K562 (cell line): Measurements from ENCODE around the gene MAP3K7CL. TPM values are rescaled to one million over a fixed set of nuclear protein-coding genes. Genes with fewer than 3 reads are reported as not detected.

Experiments
- ATAC-seq: fragments of 200-7000 bp; cut with Tn5 transposase; 3 replicates; pipeline ENCODE4 v1.9.1; 2020; ENCODE audit warnings: moderate library complexity
- BruUV-seq: library from RNA; stranded (reverse); fragments of 400-500 nt; replicated peaks from 2 replicates; lab custom pipeline; 2021; lab: Mats Ljungman, UMichigan
- CTCF ChIA-PET: fragments of 300-600 bp; formaldehyde crosslinking; extraction: SDS; loops from one replicate; lab custom pipeline; 2021; ENCODE audit warnings: low intra/inter-chr PET ratio; lab: Yijun Ruan, JAX
- POLR2A ChIA-PET: fragments of 300-600, 350-650 bp; sonication (Branson Sonifier 250); formaldehyde crosslinking; extraction: SDS; loops from one replicate; lab custom pipeline; 2021; ENCODE audit warnings: antibody characterized with exemption, inconsistent platforms; lab: Yijun Ruan, JAX
- DNase-seq, 4 experiments: peaks; one replicate each; pipeline versions ENCODE4 v3.0.0 to v3.0.0-alpha.2; 2011 to 2018; ENCODE audit warnings: low spot score in 3 of 4, mixed read lengths in 3 of 4; ENCODE audit errors: extremely low read depth in 1 of 4
- FAIRE-seq: peaks from 2 replicates; lab custom pipeline; 2011; peaks lifted over from hg19 to GRCh38; lab: Jason Lieb, UNC
- H2AFZ ChIP-seq: 2 replicates; pipeline ENCODE4 v1.6.0; 2011; ENCODE audit warnings: low read depth, low read length, control low read depth, inconsistent platforms
- H3K27ac ChIP-seq: fragments of 200-600 bp; 3 replicates; pipeline ENCODE4 v1.8.0; 2011; ENCODE audit warnings: low read depth, mild to moderate bottlenecking, control low read depth, inconsistent platforms, low read length, moderate library complexity, mixed read lengths; ENCODE audit errors: extremely low read depth
- H3K27me3 ChIP-seq, 2 experiments: fragments of 300-600 bp in 1 of 2; 2 replicates in 1 of 2; 3 replicates in 1 of 2; pipeline versions ENCODE4 v1.6.0 to v1.8.0; 2011; ENCODE audit warnings: inconsistent platforms in 2 of 2, low read length in 2 of 2, mild to moderate bottlenecking in 1 of 2, mixed read lengths in 1 of 2, moderate library complexity in 1 of 2; ENCODE audit not compliant: control insufficient read depth in 2 of 2, insufficient read depth in 2 of 2
- H3K36me3 ChIP-seq: fragments of 300-600 bp; 3 replicates; pipeline ENCODE4 v1.8.0; 2011; ENCODE audit warnings: mild to moderate bottlenecking, low read length, inconsistent platforms; ENCODE audit not compliant: control insufficient read depth, insufficient read depth
- H3K4me1 ChIP-seq, 2 experiments: fragments of 200-600 bp in 1 of 2; replicated peaks in 1 of 2; 2 replicates in 1 of 2; 3 replicates in 1 of 2; pipeline versions ENCODE4 v1.5.1 to v1.8.0; 2011; ENCODE audit warnings: inconsistent platforms in 2 of 2, low read length in 2 of 2, mild to moderate bottlenecking in 1 of 2, mixed read lengths in 1 of 2, moderate library complexity in 1 of 2; ENCODE audit not compliant: control insufficient read depth in 2 of 2, insufficient read depth in 2 of 2
- H3K4me2 ChIP-seq: 2 replicates; pipeline ENCODE4 v1.6.1; 2011; ENCODE audit warnings: low read length, control low read depth, inconsistent platforms, mixed read lengths; ENCODE audit not compliant: insufficient read depth
- H3K4me3 ChIP-seq: fragments of 200-600 bp; sonication (generic), shearing (Covaris generic); 2 replicates; pipeline ENCODE4 v1.5.1; 2016; ENCODE audit warnings: control low read depth, inconsistent platforms
- H3K79me2 ChIP-seq: fragments of 200-600 bp; 3 replicates; pipeline ENCODE4 v1.8.0; 2011; ENCODE audit warnings: low read length, inconsistent platforms; ENCODE audit not compliant: control insufficient read depth, insufficient read depth
- H3K9ac ChIP-seq, 2 experiments: 2 replicates each; pipeline versions ENCODE4 v1.6.0 to v1.6.1; 2011; ENCODE audit warnings: low read depth in 2 of 2, low read length in 2 of 2, control low read depth in 1 of 2, inconsistent platforms in 1 of 2, mild to moderate bottlenecking in 1 of 2, mixed read lengths in 1 of 2; ENCODE audit not compliant: insufficient read depth in 1 of 2
- H3K9me1 ChIP-seq: one replicate; pipeline ENCODE4 v1.6.0; 2011; ENCODE audit warnings: inconsistent platforms, mild to moderate bottlenecking, low read length, moderate library complexity; ENCODE audit not compliant: control insufficient read depth, insufficient read depth
- H3K9me3 ChIP-seq: replicated peaks from 2 replicates; pipeline ENCODE4 v1.5.1; 2011; ENCODE audit warnings: low read depth, low read length, inconsistent platforms; ENCODE audit not compliant: control insufficient read depth, insufficient read depth
- H4K20me1 ChIP-seq: replicated peaks from 2 replicates; pipeline ENCODE4 v1.6.1; 2011; ENCODE audit warnings: low read length, inconsistent platforms, mixed read lengths; ENCODE audit not compliant: control insufficient read depth, insufficient read depth
- ASH1L ChIP-seq: fragments of 450-650 bp; IDR thresholded peaks from 2 replicates; pipeline ENCODE4 v1.6.1; 2018; ENCODE audit warnings: borderline replicate concordance, mild to moderate bottlenecking, low read depth; ENCODE audit not compliant: partially characterized antibody
- CGGBP1 ChIP-seq: fragments of 250-450 bp; sonication (Bioruptor Pico); IDR thresholded peaks from 2 replicates; pipeline ENCODE4 v1.9.0; 2021; ENCODE audit warnings: mild to moderate bottlenecking
- CXXC5 ChIP-seq: fragments of 250-450 bp; sonication (Bioruptor Pico); IDR thresholded peaks from 2 replicates; pipeline ENCODE4 v1.8.0; 2022; ENCODE audit warnings: inconsistent platforms, mild to moderate bottlenecking, moderate library complexity
- ETS2 ChIP-seq: IDR thresholded peaks from 2 replicates; pipeline ENCODE4 v1.6.1; 2016; ENCODE audit warnings: borderline replicate concordance, missing genetic modification characterization, mild to moderate bottlenecking, moderate library complexity, missing compliant biosample characterization; ENCODE audit not compliant: poor library complexity, severe bottlenecking
- FOSL1 ChIP-seq: fragments of 200-800 bp; sonication (Bioruptor generic); conservative IDR thresholded peaks from 2 replicates; pipeline ENCODE4 v1.6.1; 2016; ENCODE audit warnings: missing genetic modification characterization, missing compliant biosample characterization
- FOXJ3 ChIP-seq: sonication (generic); formaldehyde crosslinking; IDR thresholded peaks from 2 replicates; pipeline ENCODE4 v1.4.0; 2020; ENCODE audit warnings: mild to moderate bottlenecking, missing genetic modification reagents
- HINFP ChIP-seq: fragments of 450-650 bp; conservative IDR thresholded peaks from 2 replicates; pipeline ENCODE4 v1.6.1; 2016; ENCODE audit warnings: missing genetic modification characterization, low read depth, mild to moderate bottlenecking, control low read depth, missing compliant biosample characterization
- HIVEP1 ChIP-seq: fragments of 250-450 bp; sonication (Bioruptor Pico); IDR thresholded peaks from 2 replicates; pipeline ENCODE4 v1.4.0; 2020; ENCODE audit warnings: mild to moderate bottlenecking
- HLTF ChIP-seq: fragments of 450-650 bp; IDR thresholded peaks from 2 replicates; pipeline ENCODE4 v1.6.1; 2016
- HOXB6 ChIP-seq: fragments of 250-450 bp; sonication (Bioruptor Pico); IDR thresholded peaks from 2 replicates; pipeline ENCODE4 v1.5.1; 2022; ENCODE audit warnings: mild to moderate bottlenecking, borderline replicate concordance
- MTF1 ChIP-seq: fragments of 250-450 bp; sonication (Bioruptor Pico); IDR thresholded peaks from 2 replicates; pipeline ENCODE4 v1.9.0; 2021; ENCODE audit warnings: moderate library complexity, mild to moderate bottlenecking, inconsistent platforms, borderline replicate concordance
- NELFE ChIP-seq: IDR thresholded peaks from 2 replicates; pipeline ENCODE4 v1.6.1; 2011; ENCODE audit warnings: mild to moderate bottlenecking; ENCODE audit not compliant: insufficient read depth, insufficient read length
- NEUROD1 ChIP-seq: fragments of 150-350 bp; IDR thresholded peaks from 2 replicates; pipeline ENCODE4 v1.6.1; 2014; ENCODE audit warnings: borderline replicate concordance, low read length, low read depth; ENCODE audit not compliant: partially characterized antibody
- TGIF2 ChIP-seq: sonication (generic); formaldehyde crosslinking; IDR thresholded peaks from 2 replicates; pipeline ENCODE4 v1.8.1; 2022; ENCODE audit warnings: mild to moderate bottlenecking, missing genetic modification reagents, moderate library complexity
- ZC3H4 ChIP-seq: sonication (generic); formaldehyde crosslinking; IDR thresholded peaks from 2 replicates; pipeline ENCODE4 v1.9.0; 2021; ENCODE audit warnings: missing genetic modification reagents, borderline replicate concordance
- ZNF212 ChIP-seq: fragments of 450-650 bp; formaldehyde crosslinking; IDR thresholded peaks from 2 replicates; pipeline ENCODE4 v1.4.0; 2020; ENCODE audit warnings: mild to moderate bottlenecking
- ZNF444 ChIP-seq: fragments of 250-450 bp; sonication (Bioruptor Pico); IDR thresholded peaks from 2 replicates; pipeline ENCODE4 v1.4.0; 2020; ENCODE audit warnings: mild to moderate bottlenecking, moderate library complexity
- ZNF589 ChIP-seq: fragments of 200-800 bp; sonication (Bioruptor generic); IDR thresholded peaks from 2 replicates; pipeline ENCODE4 v1.6.1; 2016; ENCODE audit warnings: low read depth, missing genetic modification characterization, missing compliant biosample characterization
- ZNF668 ChIP-seq: fragments of 250-450 bp; sonication (Bioruptor Pico); IDR thresholded peaks from 2 replicates; pipeline ENCODE4 v1.8.0; 2022; ENCODE audit warnings: mild to moderate bottlenecking, inconsistent platforms
- ZNF780A ChIP-seq: fragments of 250-450 bp; sonication (Bioruptor Pico); IDR thresholded peaks from 2 replicates; pipeline ENCODE4 v1.5.0; 2021; ENCODE audit warnings: mild to moderate bottlenecking
- WGBS: fragments of 100-300 bp; shearing (Covaris generic); methylation state at CpG from one replicate; pipeline ENCODE4 v1.1.6; 2016; ENCODE audit warnings: low coverage, mixed read lengths; ENCODE audit not compliant: insufficient coverage; ENCODE audit errors: missing lambda C conversion rate; 5-methylcytosine and 5-hydroxymethylcytosine counted together
- in situ Hi-C: fragments of 300-500 bp; cut with MboI; formaldehyde crosslinking; loops from 4 replicates; pipeline ENCODE4 v1.15.0; 2018; ENCODE audit warnings: inconsistent platforms, mixed read lengths
- intact Hi-C: fragments of 100-400 bp; cut with micrococcal nuclease; formaldehyde crosslinking; loops from 2 replicates; pipeline ENCODE4 v1.14.2; 2022
- polyA plus RNA-seq, 8 experiments: library from polyadenylated mRNA; depleted of rRNA in 4 of 8; stranded (reverse) in 5 of 8; unstranded in 3 of 8; fragments of >200 nt; fragmentation: Nextera tagmentation in 2 of 8; fragmentation: Illumina TruSeq in 1 of 8; extraction: Ambion mirVana in 2 of 8; extraction: Trizol in 1 of 8; gene quantifications; 2 replicates each; pipeline versions ENCODE4 v1.2.1 to v1.2.3, GENCODE V29; 2011 to 2014; ENCODE audit warnings: inconsistent platforms in 1 of 8, missing spikeins in 1 of 8
- total RNA-seq, 7 experiments: library from RNA; depleted of rRNA in 6 of 7; stranded (reverse); fragments of >200 nt in 6 of 7; fragmentation: Illumina TruSeq in 2 of 7; extraction: Trizol in 2 of 7; gene quantifications; 2 replicates each; pipeline versions ENCODE4 v1.2.1 to v1.2.3, GENCODE V29; 2011 to 2021; ENCODE audit warnings: low replicate concordance in 1 of 7

Gene MAP3K7CL
- total and polyA plus RNA-seq, 9 of the 15 experiments (the other 6 are each of a cell fraction or from before 2014, with no cell fraction given): 0.13 to 0.15 (median 0.14) TPM; not detected in 6

GRCh38 chr21:29149808-29150425, 19.5 kb downstream of the MAP3K7CL start:
- Histone ChIP-seq H2AFZ (no peak overlapping the region), H3K27me3 (peaks cover 8 to 15% of the 10 kb centered on the region in 2 experiments; a peak in 3 of 5 replicates), H3K79me2 (no peaks in the 10 kb centered on the region), H3K9me1 (no peaks in the 10 kb centered on the region), H3K4me1 (no peaks in the 10 kb centered on the region), H3K9ac (no peak overlapping the region), H3K4me3 (no peak overlapping the region), H3K36me3 (no peaks in the 10 kb centered on the region), H4K20me1 (no peaks in the 10 kb centered on the region), H3K4me2 (no peak overlapping the region), H3K9me3 (no peaks in the 10 kb centered on the region), H3K27ac (no peak overlapping the region)
- ATAC-seq: no peak
- no peak for FAIRE-seq
- no peak for DNase-seq
- TF ChIP-seq FOSL1 (tag) (no peak), TGIF2 (CRISPR knock-in tag) (no peak), ZNF668 (CRISPR knock-in tag) (no peak), ETS2 (tag) (no peak), ZNF780A (CRISPR knock-in tag) (no peak), HIVEP1 (no peak), HLTF (no peak), NELFE (no peak), HINFP (tag) (no peak), CGGBP1 (CRISPR knock-in tag) (no peak), HOXB6 (CRISPR knock-in tag) (no peak), MTF1 (CRISPR knock-in tag) (no peak), ASH1L (no peak), ZNF212 (CRISPR knock-in tag) (no peak), ZNF589 (CRISPR knock-in tag) (no peak), ZNF444 (CRISPR knock-in tag) (no peak), NEUROD1 (no peak), ZC3H4 (CRISPR knock-in tag) (no peak), CXXC5 (CRISPR knock-in tag) (no peak), FOXJ3 (CRISPR knock-in tag) (no peak)
- in situ Hi-C loops: no loop called here
- ChIA-PET CTCF (no interaction called here), POLR2A (interaction anchor here (1.0 kb wide), 1 partner anchor 11 kb away, joined by 4 read pairs; no protein-coding TSS in a partner anchor)
- intact Hi-C loops: no loop called here
- 0% methylated on average over 3 of the region's 3 CpGs for WGBS
- no TSS peak for BruUV-seq
